HCT116 (cell line): ENCODE measurements around the gene PTPN4. TPM values are rescaled to one million over a fixed set of nuclear protein-coding genes. Genes with fewer than 3 reads are reported as not detected.

Source experiments
- ATAC-seq: fragments of 200-7000 bp; cut with Tn5 transposase; 2 replicates; pipeline ENCODE4 v1.9.1; 2020; ENCODE audit warnings: mild to moderate bottlenecking, moderate library complexity
- BruUV-seq: library from RNA; stranded (reverse); fragments of 400-500 nt; replicated peaks from 2 replicates; lab custom pipeline; 2021; lab: Mats Ljungman, UMichigan
- CTCF ChIA-PET: fragments of 300-600 bp; sonication (Branson Sonifier 250); formaldehyde crosslinking; loops from one replicate; lab custom pipeline; 2021; ENCODE audit warnings: antibody characterized with exemption; lab: Charles Lee
- POLR2A ChIA-PET: fragments of 300-600, 350-600 bp; sonication (Branson Sonifier 250); formaldehyde crosslinking; loops from one replicate; lab custom pipeline; 2021; ENCODE audit warnings: antibody characterized with exemption; lab: Charles Lee
- RAD21 ChIA-PET, 2 experiments: fragments of 300-600 bp; sonication (Branson Sonifier 250); formaldehyde crosslinking; loops; one replicate each; lab custom pipeline; 2023; ENCODE audit warnings: low total read pairs in 2 of 2; ENCODE audit not compliant: uncharacterized antibody in 2 of 2, unreplicated experiment in 2 of 2, low non-redundant PET in 1 of 2; lab: Charles Lee
- DNase-seq: peaks from one replicate; pipeline ENCODE4 v3.0.0-alpha.2; 2010; ENCODE audit warnings: low read depth, low spot score
- H2AFZ ChIP-seq: fragments of 200-600 bp; shearing (Covaris generic), sonication (generic); 2 replicates; pipeline ENCODE4 v1.6.1; 2017; ENCODE audit warnings: low read depth, mixed run types, mixed read lengths, antibody characterized with exemption, low read length; ENCODE audit not compliant: poor library complexity, severe bottlenecking
- H3K27ac ChIP-seq: 2 replicates; pipeline ENCODE4 v1.5.1; 2012; ENCODE audit warnings: low read depth, low read length
- H3K27me3 ChIP-seq: fragments of 200-600 bp; sonication (generic); 2 replicates; pipeline ENCODE4 v1.6.1; 2016; ENCODE audit warnings: mixed run types, low read length, mixed read lengths; ENCODE audit not compliant: insufficient read depth
- H3K36me3 ChIP-seq, 2 experiments: fragments of 200-500 bp in 1 of 2; fragments of 200-600 bp in 1 of 2; sonication (Bioruptor generic) in 1 of 2; sonication (generic) in 1 of 2; 2 replicates each; pipeline versions ENCODE4 v1.5.1 to v1.6.1; 2014 to 2016; ENCODE audit warnings: low read length in 2 of 2, inconsistent platforms in 1 of 2, mixed read lengths in 1 of 2, mixed run types in 1 of 2; ENCODE audit not compliant: insufficient read depth in 2 of 2, control insufficient read depth in 1 of 2
- H3K4me1 ChIP-seq, 2 experiments: fragments of 200-600 bp in 1 of 2; sonication (generic) in 1 of 2; 2 replicates each; pipeline versions ENCODE4 v1.5.1 to v1.6.1; 2012 to 2017; ENCODE audit warnings: low read length in 2 of 2, inconsistent platforms in 1 of 2, mild to moderate bottlenecking in 1 of 2, mixed read lengths in 1 of 2, mixed run types in 1 of 2, moderate library complexity in 1 of 2; ENCODE audit not compliant: insufficient read depth in 2 of 2, control insufficient read depth in 1 of 2
- H3K4me2 ChIP-seq: fragments of 200-600 bp; sonication (generic); 2 replicates; pipeline ENCODE4 v1.6.1; 2017; ENCODE audit warnings: mixed run types, low read length, mixed read lengths
- H3K4me3 ChIP-seq, 2 experiments: fragments of 200-600 bp in 1 of 2; sonication (generic) in 1 of 2; replicated peaks in 1 of 2; 2 replicates each; pipeline ENCODE4 v1.5.1; 2011 to 2016; ENCODE audit warnings: low read length in 2 of 2, control low read depth in 1 of 2, low read depth in 1 of 2, mild to moderate bottlenecking in 1 of 2, mixed read lengths in 1 of 2, mixed run types in 1 of 2
- H3K79me2 ChIP-seq: fragments of 200-600 bp; sonication (generic); 2 replicates; pipeline ENCODE4 v1.6.1; 2017; ENCODE audit warnings: mild to moderate bottlenecking, mixed run types, low read length, moderate library complexity, mixed read lengths; ENCODE audit not compliant: insufficient read depth
- H3K9ac ChIP-seq: fragments of 200-600 bp; sonication (generic); 2 replicates; pipeline ENCODE4 v1.6.1; 2016; ENCODE audit warnings: low read length, mixed read lengths
- H3K9me2 ChIP-seq: fragments of 200-600 bp; sonication (generic), shearing (Covaris generic); 2 replicates; pipeline ENCODE4 v1.6.1; 2017; ENCODE audit warnings: mixed run types, mild to moderate bottlenecking, moderate library complexity; ENCODE audit not compliant: insufficient read depth
- H3K9me3 ChIP-seq, 2 experiments: fragments of 200-500 bp in 1 of 2; fragments of 200-600 bp in 1 of 2; sonication (Bioruptor generic) in 1 of 2; sonication (generic) in 1 of 2; 2 replicates each; pipeline ENCODE4 v1.6.1; 2014 to 2017; ENCODE audit warnings: low read length in 2 of 2, mixed read lengths in 2 of 2, inconsistent platforms in 1 of 2, low read depth in 1 of 2, mild to moderate bottlenecking in 1 of 2, mixed run types in 1 of 2, moderate library complexity in 1 of 2; ENCODE audit not compliant: control insufficient read depth in 1 of 2, insufficient read depth in 1 of 2
- H4K20me1 ChIP-seq: fragments of 200-600 bp; sonication (generic), shearing (Covaris generic); 2 replicates; pipeline ENCODE4 v1.6.1; 2017; ENCODE audit warnings: mixed run types, mild to moderate bottlenecking, moderate library complexity; ENCODE audit not compliant: insufficient read depth
- ATF3 ChIP-seq: IDR thresholded peaks from 2 replicates; pipeline ENCODE4 v1.6.1; 2012
- CBX3 ChIP-seq: IDR thresholded peaks from 2 replicates; pipeline ENCODE4 v1.6.1; 2012; ENCODE audit warnings: low read depth
- CEBPB ChIP-seq: IDR thresholded peaks from 2 replicates; pipeline ENCODE4 v1.6.1; 2012; ENCODE audit warnings: low read depth
- ELF1 ChIP-seq: IDR thresholded peaks from 2 replicates; pipeline ENCODE4 v1.6.1; 2012; ENCODE audit warnings: low read depth, borderline replicate concordance
- FOSL1 ChIP-seq: IDR thresholded peaks from 2 replicates; pipeline ENCODE4 v1.6.1; 2012; ENCODE audit warnings: low read depth
- JUND ChIP-seq: IDR thresholded peaks from 2 replicates; pipeline ENCODE4 v1.6.1; 2012
- POLR2A ChIP-seq: IDR thresholded peaks from 2 replicates; pipeline ENCODE4 v1.7.0; 2011; ENCODE audit warnings: borderline replicate concordance; ENCODE audit not compliant: insufficient read depth, insufficient read length; ENCODE audit errors: extremely low read depth
- POLR2AphosphoS5 ChIP-seq: IDR thresholded peaks from 2 replicates; pipeline ENCODE4 v1.6.1; 2011; ENCODE audit warnings: mild to moderate bottlenecking, low read depth, low read length, moderate library complexity
- REST ChIP-seq: IDR thresholded peaks from 2 replicates; pipeline ENCODE4 v1.6.1; 2012; ENCODE audit warnings: low read depth
- SP1 ChIP-seq: IDR thresholded peaks from 2 replicates; pipeline ENCODE4 v1.6.1; 2012; ENCODE audit warnings: low read depth
- SRF ChIP-seq: IDR thresholded peaks from 2 replicates; pipeline ENCODE4 v1.6.1; 2012; ENCODE audit warnings: low read depth
- TCF7L2 ChIP-seq: IDR thresholded peaks from 2 replicates; pipeline ENCODE4 v1.7.0; 2011; ENCODE audit warnings: borderline replicate concordance, inconsistent platforms; ENCODE audit not compliant: insufficient read depth, insufficient read length; ENCODE audit errors: extremely low read depth
- ZBTB33 ChIP-seq: IDR thresholded peaks from 2 replicates; pipeline ENCODE4 v1.6.1; 2011; ENCODE audit warnings: mild to moderate bottlenecking, low read length, moderate library complexity; ENCODE audit not compliant: insufficient replicate concordance; ENCODE audit errors: extremely low read depth
- ZFX ChIP-seq: fragments of 450-650 bp; IDR thresholded peaks from 2 replicates; pipeline ENCODE4 v1.6.1; 2017
- intact Hi-C: fragments of 100-400 bp; cut with micrococcal nuclease; formaldehyde crosslinking; loops from 2 replicates; pipeline ENCODE4 v1.10.0; 2022
- total RNA-seq: library from RNA; stranded (reverse); gene quantifications from one replicate; pipeline ENCODE4 v1.2.1, GENCODE V29; 2021; ENCODE audit not compliant: unreplicated experiment

The PTPN4 gene
- total RNA-seq, 1 experiment from 2014 or later, result 38.4 TPM

- Histone ChIP-seq H3K9me3 (no peaks in the 10 kb centered on the region), H3K4me1 (no peaks in the 10 kb centered on the region), H2AFZ (no peak overlapping the region), H3K36me3 (no peaks in the 10 kb centered on the region), H3K79me2 (peaks cover 88% of the 10 kb centered on the region), H3K9ac (no peak overlapping the region), H4K20me1 (no peaks in the 10 kb centered on the region), H3K27ac (no peak overlapping the region), H3K27me3 (no peaks in the 10 kb centered on the region), H3K4me2 (no peak overlapping the region), H3K9me2 (no peaks in the 10 kb centered on the region), H3K4me3 (no peak overlapping the region)
- TF ChIP-seq ATF3 (no peak), SP1 (no peak), JUND (no peak), ZBTB33 (no peak), ZFX (no peak), POLR2AphosphoS5 (no peak), ELF1 (no peak), CEBPB (no peak), TCF7L2 (no peak), REST (no peak), FOSL1 (no peak), POLR2A (no peak), SRF (no peak), CBX3 (no peak)
- POLR2A ChIA-PET, result interaction anchor here (1.7 kb wide), 1 partner anchor 10 kb away, joined by 7 read pairs; the partner anchor contains the start of gene PTPN4
- RAD21 ChIA-PET, result no interaction called here
- no TSS peak for BruUV-seq
- DNase-seq (no peak), ATAC-seq (no peak)
- CTCF ChIA-PET, result no interaction called here
- intact Hi-C loops, result no loop called here
Measured at GRCh38 chr2:119769645-119770044, 9.9 kb downstream of the PTPN4 start.
